Esophagus muscularis mucosa (tissue), 4 donors: ENCODE data around the gene PRKCE.

ENCODE experiments used
- EP300 ChIP-seq: sonication (generic); formaldehyde crosslinking; IDR thresholded peaks from one replicate; pipeline ENCODE4 v1.6.1; 2017; ENCODE audit warnings: antibody characterized with exemption
- POLR2A ChIP-seq: fragments of 450-650 bp; IDR thresholded peaks from one replicate; pipeline ENCODE4 v1.6.1; 2017; ENCODE audit warnings: antibody characterized with exemption, moderate library complexity, mild to moderate bottlenecking, low read depth
- POLR2AphosphoS5 ChIP-seq, 2 donors: sonication (generic); formaldehyde crosslinking; IDR thresholded peaks; one replicate each; pipeline ENCODE4 v1.6.1; 2017; ENCODE audit warnings: antibody characterized with exemption in 2 of 2
- TF ChIP-seq, protein P1 (sequence below), 3 experiments: fragments of 200-600 bp in 2 of 3; fragments of 450-650 bp in 1 of 3; sonication (generic) in 2 of 3; IDR thresholded peaks; one replicate each; pipeline ENCODE4 v1.5.1; 2017 to 2019; ENCODE audit warnings: antibody characterized with exemption in 3 of 3, mild to moderate bottlenecking in 2 of 3, moderate library complexity in 1 of 3

DNA sequence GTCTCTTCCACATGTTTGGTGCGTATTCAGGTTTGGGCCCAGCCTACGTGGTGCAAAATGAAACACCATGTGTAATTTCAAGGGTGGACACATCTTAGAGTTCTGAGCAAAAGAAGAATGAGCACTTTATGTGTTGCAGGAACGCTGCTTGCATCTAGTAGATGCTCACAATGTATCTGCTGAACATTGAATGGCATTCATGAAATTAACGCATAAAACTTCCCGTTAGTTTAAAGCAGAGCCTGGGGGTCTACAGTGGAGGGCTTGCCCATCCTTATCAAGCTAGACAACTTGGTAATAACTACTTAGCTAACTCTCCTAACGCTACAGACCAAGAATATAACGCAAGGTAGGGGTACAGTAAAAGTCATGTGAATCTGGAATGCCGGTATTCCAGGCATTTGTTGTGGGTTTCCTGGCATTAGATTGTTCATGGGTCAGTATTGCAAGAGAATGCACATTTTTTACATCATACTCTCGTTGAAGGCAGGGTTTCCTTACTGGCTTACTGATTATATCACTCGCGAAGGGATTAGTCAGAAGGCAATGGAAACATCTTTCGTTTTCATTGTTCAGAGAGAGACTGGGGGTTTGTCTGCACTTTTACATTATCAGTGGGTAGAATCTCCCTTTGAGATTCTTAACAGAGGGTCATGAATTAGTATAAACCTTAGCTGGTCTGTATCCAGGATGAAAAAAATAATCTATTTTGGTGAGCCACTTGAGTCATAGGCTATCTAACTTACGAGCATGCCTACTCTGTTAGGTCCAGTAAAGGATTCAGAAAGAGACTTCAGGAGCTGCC, 416.2 kb downstream of the PRKCE start:
- TF ChIP-seq, protein P1, sequence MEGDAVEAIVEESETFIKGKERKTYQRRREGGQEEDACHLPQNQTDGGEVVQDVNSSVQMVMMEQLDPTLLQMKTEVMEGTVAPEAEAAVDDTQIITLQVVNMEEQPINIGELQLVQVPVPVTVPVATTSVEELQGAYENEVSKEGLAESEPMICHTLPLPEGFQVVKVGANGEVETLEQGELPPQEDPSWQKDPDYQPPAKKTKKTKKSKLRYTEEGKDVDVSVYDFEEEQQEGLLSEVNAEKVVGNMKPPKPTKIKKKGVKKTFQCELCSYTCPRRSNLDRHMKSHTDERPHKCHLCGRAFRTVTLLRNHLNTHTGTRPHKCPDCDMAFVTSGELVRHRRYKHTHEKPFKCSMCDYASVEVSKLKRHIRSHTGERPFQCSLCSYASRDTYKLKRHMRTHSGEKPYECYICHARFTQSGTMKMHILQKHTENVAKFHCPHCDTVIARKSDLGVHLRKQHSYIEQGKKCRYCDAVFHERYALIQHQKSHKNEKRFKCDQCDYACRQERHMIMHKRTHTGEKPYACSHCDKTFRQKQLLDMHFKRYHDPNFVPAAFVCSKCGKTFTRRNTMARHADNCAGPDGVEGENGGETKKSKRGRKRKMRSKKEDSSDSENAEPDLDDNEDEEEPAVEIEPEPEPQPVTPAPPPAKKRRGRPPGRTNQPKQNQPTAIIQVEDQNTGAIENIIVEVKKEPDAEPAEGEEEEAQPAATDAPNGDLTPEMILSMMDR (IDR thresholded peaks at IDR 0.05): no peak
- TF ChIP-seq EP300 (no peak), POLR2AphosphoS5 (IDR thresholded peaks at IDR 0.05) (peak; percentile 20 to 40), POLR2A (no peak)
